MM.1S (cell line): ENCODE measurements around the gene DCBLD2.

Experiments used
- DNase-seq: peaks from one replicate; pipeline ENCODE4 v3.0.0-alpha.2; 2015
- H2AFZ ChIP-seq: fragments of 300-600 bp; sonication (generic); 2 replicates; pipeline ENCODE4 v1.6.0; 2016; ENCODE audit warnings: antibody characterized with exemption, low read length
- H3F3A ChIP-seq: fragments of 300-600 bp; sonication (generic); 2 replicates; pipeline ENCODE4 v1.6.1; 2016; ENCODE audit warnings: mild to moderate bottlenecking, antibody characterized with exemption, low read length, moderate library complexity, mixed read lengths; ENCODE audit not compliant: insufficient read depth
- H3K27ac ChIP-seq: fragments of 300-600 bp; sonication (generic); 2 replicates; pipeline ENCODE4 v1.5.1; 2016; ENCODE audit warnings: mild to moderate bottlenecking, low read length
- H3K27me3 ChIP-seq: fragments of 300-600 bp; sonication (generic); replicated peaks from 2 replicates; pipeline ENCODE4 v1.6.0; 2016; ENCODE audit warnings: low read length; ENCODE audit not compliant: insufficient read depth
- H3K36me3 ChIP-seq: fragments of 300-600 bp; sonication (generic); replicated peaks from 2 replicates; pipeline ENCODE4 v1.6.1; 2016; ENCODE audit warnings: mild to moderate bottlenecking, low read length, mixed read lengths; ENCODE audit not compliant: insufficient read depth
- H3K4me1 ChIP-seq: fragments of 300-600 bp; sonication (generic); 2 replicates; pipeline ENCODE4 v1.6.1; 2016; ENCODE audit warnings: low read length, mixed read lengths
- H3K4me2 ChIP-seq: fragments of 300-600 bp; sonication (generic); 2 replicates; pipeline ENCODE4 v1.6.0; 2016; ENCODE audit warnings: low read depth, low read length
- H3K4me3 ChIP-seq: fragments of 300-600 bp; sonication (generic); 2 replicates; pipeline ENCODE4 v1.5.1; 2016; ENCODE audit warnings: low read length, mixed read lengths
- H3K79me2 ChIP-seq: fragments of 300-600 bp; sonication (generic); 2 replicates; pipeline ENCODE4 v1.6.1; 2016; ENCODE audit warnings: mixed run types, low read length, mixed read lengths
- H3K9ac ChIP-seq: fragments of 300-600 bp; sonication (generic); 2 replicates; pipeline ENCODE4 v1.6.1; 2016; ENCODE audit warnings: low read length, mixed read lengths
- H3K9me2 ChIP-seq: fragments of 300-600 bp; sonication (generic); replicated peaks from 2 replicates; pipeline ENCODE4 v1.6.1; 2016; ENCODE audit warnings: mild to moderate bottlenecking, low read length, mixed read lengths; ENCODE audit not compliant: insufficient read depth
- H3K9me3 ChIP-seq: fragments of 300-600 bp; sonication (generic); replicated peaks from 2 replicates; pipeline ENCODE4 v1.6.1; 2016; ENCODE audit warnings: mild to moderate bottlenecking, low read length, mixed read lengths; ENCODE audit not compliant: insufficient read depth
- H4K20me1 ChIP-seq: fragments of 300-600 bp; sonication (generic); 2 replicates; pipeline ENCODE4 v1.6.1; 2016; ENCODE audit warnings: mild to moderate bottlenecking, low read length, moderate library complexity, mixed read lengths; ENCODE audit not compliant: insufficient read depth
- CTCF ChIP-seq: fragments of 300-600 bp; sonication (generic); IDR thresholded peaks from 2 replicates; pipeline ENCODE4 v1.5.1; 2016; ENCODE audit warnings: antibody characterized with exemption, low read length, mixed read lengths
- EZH2 ChIP-seq: fragments of 300-600 bp; sonication (generic); optimal IDR thresholded peaks from 2 replicates; pipeline ENCODE3; 2017; ENCODE audit warnings: low read depth, mild to moderate bottlenecking, antibody characterized with exemption, low read length, mixed read lengths
- EZH2phosphoT487 ChIP-seq: fragments of 300-600 bp; sonication (generic); IDR thresholded peaks from 2 replicates; pipeline ENCODE4 v1.6.1; 2018; ENCODE audit warnings: antibody characterized with exemption, low read length

DCBLD2 gene

GRCh38 chr3:98906230-98906629 lies 4.7 kb upstream of the DCBLD2 start:
- TF ChIP-seq EZH2phosphoT487 = no peak
- TF ChIP-seq EZH2 = no peak
- no peak for TF ChIP-seq CTCF
- Histone ChIP-seq H3K9me3 (no peaks in the 10 kb centered on the region), H3K36me3 (no peaks in the 10 kb centered on the region), H3K9ac (no peak overlapping the region), H3K79me2 (no peaks in the 10 kb centered on the region), H3K27ac (no peak overlapping the region), H3F3A (no peaks in the 10 kb centered on the region), H3K4me3 (no peak overlapping the region), H4K20me1 (no peaks in the 10 kb centered on the region), H3K9me2 (no peaks in the 10 kb centered on the region), H2AFZ (no peak overlapping the region), H3K4me2 (no peak overlapping the region), H3K4me1 (no peaks in the 10 kb centered on the region), H3K27me3 (no peaks in the 10 kb centered on the region)
- no peak for DNase-seq

- no peak overlapping the region for H3K9ac ChIP-seq
- no peaks in the 10 kb centered on the region for H3K9me3 ChIP-seq
- H3K9me2 ChIP-seq = no peaks in the 10 kb centered on the region
- H3K27ac ChIP-seq = no peak overlapping the region
- TF ChIP-seq EZH2 = no peak
- TF ChIP-seq EZH2phosphoT487 = no peak
- TF ChIP-seq CTCF = no peak
- no peak overlapping the region for H3K4me3 ChIP-seq
- H3K4me1 ChIP-seq = no peaks in the 10 kb centered on the region
- no peaks in the 10 kb centered on the region for H3K27me3 ChIP-seq
- no peaks in the 10 kb centered on the region for H3K36me3 ChIP-seq
- no peak overlapping the region for H2AFZ ChIP-seq
- no peaks in the 10 kb centered on the region for H4K20me1 ChIP-seq
- no peaks in the 10 kb centered on the region for H3F3A ChIP-seq
- H3K79me2 ChIP-seq = 0 out of 2 replicates have a peak, but pooled peaks cover 4% of the 10 kb centered on the region
- H3K4me2 ChIP-seq = no peak overlapping the region
- DNase-seq = no peak
These were observed 2.4 kb upstream of the DCBLD2 start for GRCh38 chr3:98903705-98904481.

GRCh38 chr3:98903099-98903498 lies 1.6 kb upstream of the DCBLD2 start:
- H3K4me1 ChIP-seq = no peaks in the 10 kb centered on the region
- H3K36me3 ChIP-seq = no peaks in the 10 kb centered on the region
- H3K9me2 ChIP-seq = no peaks in the 10 kb centered on the region
- DNase-seq = no peak
- H3K4me3 ChIP-seq = no peak overlapping the region
- H3K9ac ChIP-seq = no peak overlapping the region
- H3K79me2 ChIP-seq = 0 out of 2 replicates have a peak, but pooled peaks cover 4% of the 10 kb centered on the region
- no peaks in the 10 kb centered on the region for H3K9me3 ChIP-seq
- TF ChIP-seq CTCF (no peak), EZH2 (no peak), EZH2phosphoT487 (no peak)
- no peak overlapping the region for H2AFZ ChIP-seq
- H3F3A ChIP-seq = no peaks in the 10 kb centered on the region
- H3K4me2 ChIP-seq = no peak overlapping the region
- H3K27me3 ChIP-seq = no peaks in the 10 kb centered on the region
- no peaks in the 10 kb centered on the region for H4K20me1 ChIP-seq
- no peak overlapping the region for H3K27ac ChIP-seq
